Fibroblast of villous mesenchyme (primary cell): ENCODE results near the gene SNX18. TPM values are rescaled to one million over a fixed set of nuclear protein-coding genes. Genes with fewer than 3 reads are reported as not detected.
A peak's percentile ranks its signal among the peaks of the same experiment; 100 is the strongest.

ENCODE experiments used
- DNase-seq: peaks from one replicate; pipeline ENCODE4 v3.0.0-alpha.2; 2010; ENCODE audit warnings: low read depth
- H3K4me3 ChIP-seq: 2 replicates; pipeline ENCODE4 v1.5.1; 2011; ENCODE audit warnings: low read depth, mild to moderate bottlenecking, low read length
- total RNA-seq: library from RNA; depleted of rRNA; stranded (reverse); fragments of >200 nt; gene quantifications from 2 replicates; pipeline ENCODE4 v1.2.3, GENCODE V29; 2012
- TF ChIP-seq, protein P1 (sequence below): IDR thresholded peaks from 2 replicates; pipeline ENCODE4 v1.5.1; 2012; ENCODE audit warnings: low read depth, mild to moderate bottlenecking, low read length; ENCODE audit not compliant: insufficient read depth

The SNX18 gene
- total RNA-seq, 1 donor = 51.0 TPM

- DNase-seq = no peak
- H3K4me3 ChIP-seq = peak overlapping the region; percentile 82
- TF ChIP-seq, protein P1, sequence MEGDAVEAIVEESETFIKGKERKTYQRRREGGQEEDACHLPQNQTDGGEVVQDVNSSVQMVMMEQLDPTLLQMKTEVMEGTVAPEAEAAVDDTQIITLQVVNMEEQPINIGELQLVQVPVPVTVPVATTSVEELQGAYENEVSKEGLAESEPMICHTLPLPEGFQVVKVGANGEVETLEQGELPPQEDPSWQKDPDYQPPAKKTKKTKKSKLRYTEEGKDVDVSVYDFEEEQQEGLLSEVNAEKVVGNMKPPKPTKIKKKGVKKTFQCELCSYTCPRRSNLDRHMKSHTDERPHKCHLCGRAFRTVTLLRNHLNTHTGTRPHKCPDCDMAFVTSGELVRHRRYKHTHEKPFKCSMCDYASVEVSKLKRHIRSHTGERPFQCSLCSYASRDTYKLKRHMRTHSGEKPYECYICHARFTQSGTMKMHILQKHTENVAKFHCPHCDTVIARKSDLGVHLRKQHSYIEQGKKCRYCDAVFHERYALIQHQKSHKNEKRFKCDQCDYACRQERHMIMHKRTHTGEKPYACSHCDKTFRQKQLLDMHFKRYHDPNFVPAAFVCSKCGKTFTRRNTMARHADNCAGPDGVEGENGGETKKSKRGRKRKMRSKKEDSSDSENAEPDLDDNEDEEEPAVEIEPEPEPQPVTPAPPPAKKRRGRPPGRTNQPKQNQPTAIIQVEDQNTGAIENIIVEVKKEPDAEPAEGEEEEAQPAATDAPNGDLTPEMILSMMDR = no peak
Observed at GRCh38 chr5:54518818-54519508, 1.4 kb downstream of the SNX18 start.

- H3K4me3 ChIP-seq = peak overlapping the region; percentile 82
- DNase-seq = no peak
- TF ChIP-seq, protein P1 = no peak
Observed at GRCh38 chr5:54519509-54519876, 1.9 kb downstream of the SNX18 start.

DNA sequence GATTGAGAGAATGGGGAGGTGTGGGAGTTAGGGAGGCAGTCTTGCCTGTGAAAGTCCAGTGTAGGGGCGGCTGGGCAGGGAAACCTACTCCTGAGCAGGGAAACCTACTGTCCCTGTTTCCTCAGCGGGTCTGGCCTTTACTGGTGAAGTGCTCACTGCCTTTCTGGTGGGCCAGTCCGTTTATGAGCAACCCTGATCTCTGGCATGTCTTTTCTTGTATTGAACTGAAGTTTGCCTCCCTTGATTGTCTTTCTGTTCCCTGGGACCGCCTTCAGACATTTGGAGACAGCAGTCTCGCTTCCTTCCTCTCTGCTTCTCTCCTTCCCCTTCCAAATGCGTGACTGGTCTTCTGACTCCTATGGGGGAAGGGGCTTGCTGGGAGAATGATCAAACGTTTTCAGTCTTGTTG, 2.9 kb downstream of the SNX18 start:
- DNase-seq = peak; percentile 54
- peak overlapping the region; percentile 82 for H3K4me3 ChIP-seq
- TF ChIP-seq, protein P1 = no peak

DNA sequence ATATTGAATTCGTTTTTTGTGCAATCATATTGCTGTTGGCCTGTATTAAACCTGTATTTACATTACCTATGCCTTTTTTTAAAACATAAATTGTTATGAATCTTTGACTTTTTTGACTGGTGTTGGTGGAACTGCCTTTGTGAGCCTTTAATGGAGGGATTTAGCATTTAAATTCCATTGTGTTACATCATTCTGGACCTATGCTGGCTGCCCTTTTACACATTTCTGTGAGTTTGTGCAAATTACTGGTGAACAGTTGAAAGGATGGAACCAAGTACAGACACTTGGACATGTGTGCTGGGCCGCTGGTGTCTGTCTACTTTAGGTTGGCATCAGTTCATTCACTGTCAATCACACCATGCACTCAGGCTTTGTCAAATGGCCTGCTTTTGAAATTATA, 3.4 kb downstream of the SNX18 start:
- TF ChIP-seq, protein P1 = no peak
- no peak for DNase-seq
- H3K4me3 ChIP-seq = peak overlapping the region; percentile 82

GRCh38 chr5:54521856-54522479, 4.4 kb downstream of the SNX18 start:
- TF ChIP-seq, protein P1 = no peak
- peak overlapping the region; percentile 82 for H3K4me3 ChIP-seq
- no peak for DNase-seq

GRCh38 chr5:54523534-54523933, 6.0 kb downstream of the SNX18 start:
- H3K4me3 ChIP-seq = no peak overlapping the region
- no peak for DNase-seq
- TF ChIP-seq, protein P1 = no peak
